GM21360 (cell line): ENCODE data around the gene UGT3A2.
"Not testable (repeated sequence)": the region's sequence is repeated elsewhere in the genome, so short reads cannot be mapped to it uniquely, and the experiment has no call there.

Experiments
- ATAC-seq: cut with Tn5 transposase; IDR thresholded peaks from one replicate; pipeline ENCODE4 v1.9.1; 2021; ENCODE audit warnings: mild to moderate bottlenecking, moderate library complexity; ENCODE audit not compliant: unreplicated experiment

Gene UGT3A2

GRCh38 chr5:36054647-36055046, 12.0 kb downstream of the UGT3A2 start:
- no peak for ATAC-seq

- ATAC-seq: no peak
These were observed 14.1 kb downstream of the UGT3A2 start for GRCh38 chr5:36052538-36052937.

- ATAC-seq: no peak
These were observed 16.7 kb downstream of the UGT3A2 start for GRCh38 chr5:36049949-36050348.

DNA sequence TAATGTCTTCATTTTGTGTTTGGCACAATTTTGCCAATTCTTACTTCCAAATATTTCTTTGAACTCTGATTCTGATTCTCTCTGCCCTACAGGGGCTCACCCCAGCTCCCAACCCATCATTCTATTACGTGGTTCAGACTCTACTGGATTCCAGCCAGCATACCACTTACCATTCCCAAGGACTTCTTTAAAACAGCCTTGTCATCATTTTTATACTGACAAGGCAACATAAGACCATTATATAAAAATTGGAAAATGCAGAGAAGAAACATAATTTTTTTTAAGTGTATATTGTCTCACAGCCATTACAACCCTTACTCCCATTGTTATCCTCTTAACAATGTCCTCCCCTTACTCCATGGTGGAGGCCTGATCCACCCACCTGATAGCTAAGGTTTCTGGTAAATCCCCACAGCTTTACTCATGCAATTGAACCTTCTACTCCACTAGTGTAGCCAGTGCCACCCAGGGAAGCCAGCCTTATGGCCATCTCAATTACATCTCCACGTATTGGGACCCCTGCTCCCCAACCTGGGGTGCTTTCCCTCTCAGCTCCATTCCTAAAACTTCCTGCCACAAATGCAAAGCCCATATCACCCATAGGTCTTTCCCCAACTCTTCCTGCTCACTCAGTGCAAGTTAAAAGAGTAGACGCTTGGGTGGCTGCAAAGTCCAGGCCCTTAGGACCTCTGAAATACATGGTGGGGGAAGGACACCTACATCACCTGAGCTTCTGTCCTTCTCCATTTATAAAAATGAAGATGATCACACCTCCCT, 19.1 kb downstream of the UGT3A2 start:
- ATAC-seq: no peak

DNA sequence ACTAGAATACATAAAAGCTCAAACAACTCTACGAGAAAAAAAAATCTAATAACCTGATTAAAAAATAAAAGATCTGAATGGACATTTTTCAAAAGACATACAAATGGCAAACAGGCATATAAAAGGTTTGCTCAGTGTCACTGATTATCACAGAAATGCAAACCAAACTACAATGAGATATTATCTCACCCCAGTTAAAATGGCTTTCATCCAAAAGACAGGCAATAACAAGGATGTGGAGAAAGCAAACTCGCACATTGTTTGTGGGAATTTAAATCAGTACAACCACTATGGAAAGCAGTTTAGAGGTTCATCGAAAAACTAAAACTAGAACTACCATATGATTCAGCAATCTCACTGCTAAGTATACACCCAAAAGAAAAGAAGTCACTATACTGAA, 20.8 kb downstream of the UGT3A2 start:
- no peak for ATAC-seq

GRCh38 chr5:36041537-36041845, 25.2 kb downstream of the UGT3A2 start:
- no peak for ATAC-seq

DNA sequence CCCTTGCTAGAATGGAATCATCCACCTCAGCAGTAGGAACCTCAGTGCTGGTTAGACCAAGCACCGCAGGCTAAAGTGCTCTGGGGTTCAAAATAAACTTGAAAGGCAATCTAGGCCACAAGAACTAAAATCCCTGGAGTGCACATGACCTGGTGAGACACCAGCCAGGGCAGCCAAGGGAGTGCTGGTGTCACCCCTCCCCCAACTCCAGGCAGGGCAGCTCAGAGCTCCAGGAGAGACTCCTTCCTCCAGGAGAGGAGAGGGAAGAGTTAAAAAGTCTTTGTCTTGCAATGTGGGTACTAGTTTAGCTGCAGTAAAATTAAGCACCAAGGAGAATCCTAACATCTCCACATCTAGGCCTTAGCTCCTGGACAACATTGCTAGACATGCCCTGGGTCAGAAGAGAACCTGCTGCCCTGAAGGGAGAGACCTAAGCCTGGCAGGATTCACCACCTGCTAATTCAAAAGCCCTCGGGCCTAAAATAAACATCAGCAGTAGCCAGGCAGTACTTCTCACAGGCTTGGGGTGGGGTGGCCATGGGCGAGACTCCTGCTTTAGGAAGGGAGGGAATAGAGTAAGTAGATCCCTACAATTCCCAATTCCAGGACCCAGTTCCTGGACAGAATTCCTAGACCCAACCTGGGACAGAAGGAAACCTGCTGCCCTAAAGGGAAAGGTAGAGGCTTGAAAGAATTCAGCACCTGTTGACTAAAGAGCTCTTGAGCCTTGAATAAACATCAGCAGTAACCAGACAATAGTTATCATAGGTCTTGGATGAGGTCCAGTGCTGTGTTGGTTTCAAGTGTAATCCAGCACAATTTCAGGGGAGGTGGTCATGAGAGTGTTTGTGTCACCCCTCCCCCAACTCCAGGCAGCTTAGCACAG, 25.8 kb downstream of the UGT3A2 start:
- ATAC-seq: no peak

DNA sequence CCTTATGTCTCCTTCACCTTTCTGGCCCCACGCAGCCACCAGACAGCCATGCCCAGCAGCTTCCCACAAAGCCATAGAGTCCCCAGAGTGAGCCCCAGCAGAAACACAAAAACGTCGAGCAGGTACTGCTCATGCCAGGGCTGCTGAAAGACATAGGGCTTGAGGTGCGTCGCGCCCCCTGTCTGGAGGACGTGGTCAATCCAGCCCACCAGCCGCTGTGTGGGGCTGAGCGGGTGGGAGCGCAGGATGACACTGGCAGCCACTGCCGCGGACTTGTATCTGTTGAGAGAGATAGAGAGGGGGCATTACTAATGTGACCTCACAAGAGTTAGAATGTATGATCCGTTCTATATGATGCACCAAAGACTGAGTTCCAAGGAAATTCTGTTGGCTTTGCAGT, 31.0 kb downstream of the UGT3A2 start:
- no peak for ATAC-seq

DNA sequence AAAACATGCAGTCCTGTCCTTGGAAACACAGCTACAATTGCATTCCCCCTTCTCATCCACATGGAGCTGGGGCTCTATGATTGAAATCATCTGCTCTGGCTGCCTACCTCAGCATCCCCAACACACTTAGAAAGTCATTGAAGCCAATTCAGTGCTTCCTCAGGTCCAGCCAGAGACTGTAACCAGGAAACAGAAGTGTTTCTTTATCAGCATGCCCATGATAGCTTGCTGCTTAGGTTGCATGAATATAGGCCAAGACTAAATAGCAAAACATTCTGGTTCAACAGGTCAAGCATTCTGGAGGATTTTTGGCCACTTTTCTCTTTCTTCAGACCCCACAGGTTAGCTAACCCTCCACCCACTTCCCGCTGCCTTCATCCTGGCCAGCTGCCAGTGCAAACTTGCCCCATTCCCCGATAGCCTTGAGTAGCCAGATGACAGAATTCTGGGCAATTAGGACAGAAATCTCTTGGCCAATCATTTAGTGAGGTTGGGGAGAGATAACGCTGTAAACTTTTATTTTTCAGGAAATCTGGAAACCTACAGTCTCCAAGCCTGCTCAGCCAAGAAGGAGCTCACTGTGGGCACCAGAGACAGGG, 32.0 kb downstream of the UGT3A2 start:
- ATAC-seq: not testable (repeated sequence)

DNA sequence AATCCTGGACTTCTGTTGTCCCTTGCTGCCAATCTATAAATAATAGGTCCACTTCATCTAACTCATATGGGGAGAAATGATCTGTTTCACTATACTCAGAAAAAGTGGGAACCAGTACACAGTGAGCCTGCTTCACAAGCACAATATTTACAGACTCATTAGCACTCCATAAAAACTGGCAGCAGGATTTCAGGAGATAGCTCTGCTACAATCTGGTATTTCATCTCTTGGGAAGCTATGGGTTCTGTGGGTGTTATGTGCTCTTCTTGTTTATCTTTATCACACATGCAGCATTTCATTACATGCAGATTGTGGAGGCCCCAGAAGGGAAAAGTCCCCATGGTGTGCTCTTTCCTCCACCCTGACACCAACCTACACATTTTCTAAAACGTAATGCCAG, 33.2 kb downstream of the UGT3A2 start:
- ATAC-seq: no peak

DNA sequence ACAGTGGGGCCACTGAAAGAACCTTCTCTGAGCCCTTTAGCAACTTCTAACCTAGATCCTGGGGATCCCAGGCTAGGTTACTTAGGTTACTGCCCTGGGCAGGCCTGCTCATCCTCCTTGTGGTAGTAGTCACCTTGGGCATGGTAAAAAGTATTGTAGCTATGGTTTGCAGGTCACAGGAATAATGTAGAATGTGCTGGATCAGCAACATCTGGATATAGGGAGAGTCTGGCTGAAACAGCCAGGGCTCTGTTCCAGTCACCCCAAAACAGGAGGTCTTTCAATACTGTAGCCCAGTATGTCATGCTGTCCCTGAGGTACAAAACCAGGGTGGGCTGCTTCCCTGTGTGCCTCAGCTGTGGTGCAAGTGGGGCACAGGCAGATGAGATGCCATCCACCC, 33.6 kb downstream of the UGT3A2 start:
- ATAC-seq: no peak

DNA sequence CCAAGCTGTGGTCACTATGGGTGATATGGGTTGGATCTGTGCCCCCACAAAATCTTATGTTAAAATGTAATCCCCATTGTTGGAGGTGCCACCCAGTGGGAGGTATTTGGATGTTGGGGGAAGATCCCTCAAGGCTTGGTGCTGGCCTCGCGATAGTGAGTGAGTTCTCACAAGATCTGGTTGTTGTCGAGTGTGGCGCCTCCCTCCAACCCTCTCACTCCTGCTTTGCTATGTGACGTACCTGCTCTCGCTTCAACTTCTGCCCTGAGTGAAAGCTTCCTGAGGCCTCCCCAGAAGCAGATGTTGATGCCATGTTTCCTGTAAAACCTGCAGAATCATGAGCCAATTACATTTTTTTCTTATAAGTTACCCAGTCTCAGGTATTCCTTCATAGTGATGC, 35.5 kb downstream of the UGT3A2 start:
- no peak for ATAC-seq

GRCh38 chr5:36029914-36030313, 36.8 kb downstream of the UGT3A2 start:
- ATAC-seq: no peak

- ATAC-seq: no peak
These were observed 37.7 kb downstream of the UGT3A2 start for GRCh38 chr5:36028816-36029465.

DNA sequence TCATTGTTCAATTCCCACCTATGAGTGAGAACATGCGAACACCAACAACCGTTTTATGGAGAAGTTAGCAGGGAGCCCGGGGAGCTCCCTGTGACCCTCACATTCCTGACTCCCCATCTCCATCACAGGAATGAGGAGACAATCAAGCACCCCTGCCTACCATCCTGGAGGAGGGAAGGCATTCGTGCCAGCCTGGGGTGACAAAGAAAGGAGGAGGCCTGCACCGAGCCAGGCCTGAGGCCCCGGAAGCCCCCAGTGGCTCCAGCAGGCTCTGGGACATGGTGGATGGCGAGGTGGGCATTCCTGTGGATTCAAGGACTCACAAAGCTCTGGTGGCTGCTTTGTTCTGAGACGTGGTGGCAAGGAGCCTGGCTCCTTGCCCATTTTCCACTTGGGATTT, 39.0 kb downstream of the UGT3A2 start:
- no peak for ATAC-seq

DNA sequence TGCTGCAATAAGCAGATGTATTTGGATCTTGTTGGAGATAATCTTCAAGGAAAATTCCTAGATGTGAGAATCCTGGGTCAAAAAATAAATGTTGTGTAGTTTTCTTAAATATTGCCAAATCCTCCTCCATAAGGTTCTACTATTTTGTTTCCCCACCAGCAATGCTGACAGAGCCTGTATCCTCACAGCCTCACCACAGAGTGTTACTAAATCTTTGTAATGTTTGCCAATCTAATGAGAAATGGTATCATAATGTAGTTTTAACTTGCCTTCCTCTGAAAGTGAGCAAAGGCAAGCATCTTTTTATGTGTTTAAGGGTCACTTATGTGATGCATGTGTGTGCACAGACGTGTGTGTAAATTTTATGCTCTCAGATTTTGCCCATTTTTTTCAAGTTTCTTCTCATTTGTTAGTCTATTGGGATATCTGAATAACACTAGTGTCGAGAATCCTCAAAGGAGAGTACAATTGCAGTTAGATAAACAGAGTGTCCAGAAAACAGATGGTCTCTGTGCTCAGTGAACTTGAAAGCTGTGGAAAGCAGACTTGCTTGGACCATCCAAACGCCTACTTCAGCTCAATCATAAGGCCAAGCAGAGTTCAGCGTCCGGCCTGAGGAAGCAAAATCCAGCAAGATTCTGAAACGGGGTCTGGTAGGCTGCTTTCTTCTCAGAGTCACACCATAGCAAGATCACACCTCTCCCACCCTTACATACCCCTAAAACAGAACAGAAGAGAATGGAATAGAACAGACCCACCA, 39.8 kb downstream of the UGT3A2 start:
- ATAC-seq: no peak

GRCh38 chr5:36022246-36022645, 44.4 kb downstream of the UGT3A2 start:
- ATAC-seq: not testable (repeated sequence)

DNA sequence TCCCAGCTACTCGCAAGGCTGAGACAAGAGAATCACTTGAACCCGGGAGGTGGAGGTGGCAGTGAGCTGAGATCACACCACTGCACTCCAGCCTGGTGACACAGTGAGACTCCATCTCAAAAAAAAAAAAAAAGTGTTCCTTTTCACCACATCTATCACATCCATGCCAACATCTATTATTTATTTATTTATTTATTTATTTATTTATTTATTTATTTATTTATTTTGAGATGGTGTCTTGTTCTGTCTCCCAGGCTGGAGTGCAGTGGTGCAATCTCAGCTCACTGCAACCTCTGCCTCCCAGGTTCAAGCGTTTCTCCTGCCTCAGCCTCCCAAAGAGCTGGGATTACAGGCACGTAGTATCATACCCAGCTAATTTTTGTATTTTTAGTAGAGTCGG, 47.1 kb downstream of the UGT3A2 start:
- not testable (repeated sequence) for ATAC-seq

DNA sequence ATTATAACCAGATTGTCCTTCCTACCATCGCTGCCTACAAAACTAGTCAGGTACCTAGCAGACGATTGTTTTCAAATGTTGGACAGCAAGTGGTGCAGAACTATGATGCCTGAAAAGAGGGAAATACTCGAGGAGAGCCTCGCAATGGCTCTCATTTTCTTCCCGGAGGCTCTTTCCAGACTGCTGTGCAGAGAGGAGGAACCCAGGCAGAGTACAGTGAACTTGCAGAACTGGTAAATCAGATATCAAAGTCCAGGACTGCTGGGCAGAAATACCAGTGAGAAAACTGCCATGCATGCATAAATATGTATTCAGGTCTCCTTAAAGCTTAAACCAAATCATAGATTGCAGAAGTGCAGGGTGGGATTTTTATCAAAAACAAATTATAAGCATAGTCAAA, 49.1 kb downstream of the UGT3A2 start:
- no peak for ATAC-seq

DNA sequence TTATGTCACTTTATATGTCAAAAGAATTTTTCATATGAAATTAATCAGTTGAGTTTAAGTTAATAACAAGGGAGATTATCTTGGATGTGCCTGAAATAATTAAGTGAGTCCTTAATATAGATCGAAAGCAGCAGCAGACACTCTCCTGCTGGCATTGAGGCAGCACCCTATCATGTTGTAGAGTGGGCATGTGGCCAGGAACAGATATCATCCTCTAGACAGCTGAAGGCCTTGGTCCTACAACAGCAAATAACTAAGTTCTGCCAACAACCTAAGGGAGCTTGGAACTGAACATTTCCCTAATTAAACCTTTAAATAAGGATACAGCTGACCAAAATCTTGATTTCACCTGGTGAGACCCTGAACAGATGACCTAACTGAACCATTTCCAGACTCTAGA, 49.7 kb downstream of the UGT3A2 start:
- no peak for ATAC-seq

GRCh38 chr5:36013182-36013581, 53.5 kb downstream of the UGT3A2 start:
- no peak for ATAC-seq
